8988T (cell line): ENCODE results near the gene AP3M1.
A peak's percentile ranks its signal among the peaks of the same experiment; 100 is the strongest.
"Not testable (repeated sequence)": the region's sequence is repeated elsewhere in the genome, so short reads cannot be mapped to it uniquely, and the experiment has no call there.

ENCODE experiments used
- DNase-seq: peaks from one replicate; pipeline ENCODE4 v3.0.0; 2011

AP3M1 gene

GRCh38 chr10:74163319-74164068, 12.9 kb upstream of the AP3M1 start:
- no peak for DNase-seq

- no peak for DNase-seq
Observed at GRCh38 chr10:74160013-74160412, 9.4 kb upstream of the AP3M1 start.

- DNase-seq = no peak
Observed at GRCh38 chr10:74156919-74157289, 6.3 kb upstream of the AP3M1 start.

GRCh38 chr10:74153676-74154075, 3.0 kb upstream of the AP3M1 start:
- DNase-seq = no peak

GRCh38 chr10:74153123-74153522, 2.5 kb upstream of the AP3M1 start:
- no peak for DNase-seq

DNA sequence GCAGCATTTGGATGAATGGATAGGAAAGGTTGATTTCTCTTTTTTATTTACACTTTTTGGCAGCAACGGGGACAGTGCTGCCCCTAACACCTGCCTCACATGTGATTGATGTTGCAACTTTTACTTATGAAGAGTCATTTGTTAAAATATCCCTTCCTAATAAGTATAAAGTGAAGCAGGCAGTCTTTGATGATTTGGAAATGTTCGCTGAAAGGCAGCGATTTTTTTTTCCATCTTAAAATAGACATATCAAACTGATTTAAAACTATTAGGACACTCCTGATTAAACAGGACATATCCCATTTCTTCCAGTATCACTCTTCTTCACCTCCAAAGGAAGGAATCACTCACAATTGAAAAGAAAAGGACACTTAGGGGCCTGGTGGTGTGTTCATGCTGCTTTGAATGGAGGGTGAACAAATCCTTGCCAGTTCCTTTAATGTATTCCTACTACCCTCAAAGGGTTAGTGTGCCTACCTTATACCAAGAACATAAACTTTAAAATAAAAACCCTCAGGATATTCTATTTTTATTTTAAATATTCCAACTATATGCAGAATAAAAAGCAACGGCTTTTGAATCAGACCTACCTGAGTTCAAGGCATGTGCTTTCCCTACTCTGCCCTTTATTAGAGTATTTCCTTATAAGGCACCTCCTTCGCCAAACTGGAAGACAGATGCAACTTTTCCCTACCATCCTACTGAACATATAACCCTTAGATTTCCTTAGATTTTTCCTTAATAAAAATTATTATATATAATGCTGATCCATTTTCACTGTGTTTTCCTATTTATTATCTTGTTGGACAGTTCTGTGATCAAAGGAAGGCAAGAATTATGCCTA, 1.5 kb upstream of the AP3M1 start:
- no peak for DNase-seq

GRCh38 chr10:74150990-74151878, 606 bp upstream of the AP3M1 start, which contains the start of gene ADK:
Gene ADK (plus strand): TSS chr10:74151221. CDS start chr10:74151279, 58 bp downstream.
- peak; percentile 66 for DNase-seq

- DNase-seq = not testable (repeated sequence)
Observed at GRCh38 chr10:74146980-74147379, 3.6 kb downstream of the AP3M1 start.

DNA sequence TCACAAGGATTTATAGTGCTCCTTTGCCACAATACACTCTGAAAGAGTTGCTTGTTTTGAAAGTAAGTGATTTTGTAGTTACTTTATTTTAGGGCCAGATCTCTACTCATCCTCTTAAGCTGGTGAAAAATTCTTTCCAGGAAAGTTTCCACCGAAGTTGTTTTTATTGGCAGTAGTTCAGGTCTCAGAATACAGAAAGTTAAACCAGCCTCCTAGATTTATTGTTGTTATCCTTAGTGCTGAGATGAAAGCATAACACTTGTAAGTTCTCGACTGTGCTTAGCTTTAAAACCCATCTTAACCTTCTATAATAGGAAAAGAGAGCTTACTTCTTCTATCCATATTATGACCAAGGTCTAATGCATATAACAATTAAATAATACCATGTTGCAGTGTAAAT, 5.5 kb downstream of the AP3M1 start:
- no peak for DNase-seq

- no peak for DNase-seq
Observed at GRCh38 chr10:74140553-74140952, 10.1 kb downstream of the AP3M1 start.

DNA sequence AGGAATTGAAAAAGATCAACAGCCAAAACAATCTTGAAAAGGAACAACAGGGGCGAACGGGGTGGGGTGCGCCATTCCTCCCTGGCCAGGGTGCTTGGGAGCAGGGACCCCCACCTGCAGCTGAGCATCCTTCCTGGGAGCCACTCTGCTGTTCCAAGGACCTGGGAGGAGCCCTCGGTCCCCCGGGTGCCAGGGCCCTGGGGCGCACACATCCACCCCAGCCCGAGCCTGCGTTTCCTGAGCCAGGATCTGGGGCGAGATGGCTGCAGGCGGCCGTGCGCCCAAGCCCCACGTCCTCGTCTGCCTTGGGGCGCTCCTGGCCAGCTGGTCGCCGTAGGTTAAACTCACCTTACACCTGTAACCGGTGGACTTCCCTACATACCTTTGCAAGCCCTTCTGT, 10.6 kb downstream of the AP3M1 start:
- DNase-seq = no peak

DNA sequence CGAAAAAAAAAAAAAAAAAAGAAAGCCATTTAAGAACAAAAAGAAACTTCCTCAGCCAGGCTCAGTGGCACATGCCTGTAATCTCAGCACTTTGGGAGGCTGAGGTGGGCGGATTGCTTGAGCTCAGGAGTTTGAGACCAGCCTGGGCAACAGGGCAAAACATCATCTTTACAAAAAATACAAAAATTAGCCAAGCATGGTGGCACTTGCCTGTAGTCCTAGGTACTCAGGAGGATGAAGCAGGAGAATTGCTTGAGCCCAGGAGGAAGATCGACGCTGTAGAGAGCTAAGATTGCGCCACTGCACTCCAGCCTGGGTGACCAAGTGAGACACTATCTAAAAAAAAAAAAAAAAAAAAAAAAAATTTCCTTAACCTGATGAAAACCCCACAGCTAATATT, 12.0 kb downstream of the AP3M1 start:
- DNase-seq = not testable (repeated sequence)

DNA sequence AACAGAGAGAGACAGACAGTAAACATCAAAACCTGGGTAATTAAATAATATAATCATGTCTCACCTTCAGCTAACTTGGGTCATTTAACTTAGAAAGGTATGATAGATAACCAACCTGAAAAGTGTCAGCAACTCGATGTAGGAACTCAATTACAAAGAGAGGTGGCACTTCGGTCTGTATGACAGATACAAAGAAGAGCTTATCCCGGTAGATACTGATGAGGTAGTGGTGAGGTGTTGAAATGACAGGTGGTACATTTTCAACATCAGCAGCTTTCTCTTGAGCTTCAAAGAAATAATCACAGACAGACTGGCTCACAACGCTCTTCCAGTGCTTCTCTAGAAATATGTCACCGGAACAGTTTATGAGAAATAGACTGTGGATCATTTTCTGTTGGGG, 12.6 kb downstream of the AP3M1 start:
- no peak for DNase-seq

DNA sequence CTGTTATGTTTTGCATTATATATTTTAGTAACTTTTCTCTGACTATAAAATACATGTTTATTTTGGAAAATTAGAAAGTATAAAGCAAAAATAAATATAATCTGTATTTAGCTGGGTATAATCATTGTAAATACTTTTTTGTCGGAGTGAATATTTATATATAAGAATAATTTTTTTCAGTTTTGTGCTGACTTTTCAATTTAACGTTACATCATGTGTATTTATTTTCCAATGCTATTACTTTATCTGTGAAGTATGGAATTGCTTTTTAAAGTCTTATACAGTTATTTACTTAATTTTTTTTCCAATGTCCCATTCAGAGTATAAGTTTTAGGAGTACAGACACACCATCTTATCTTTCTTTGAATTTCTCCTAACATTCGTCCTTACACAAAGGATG, 15.2 kb downstream of the AP3M1 start:
- no peak for DNase-seq

DNA sequence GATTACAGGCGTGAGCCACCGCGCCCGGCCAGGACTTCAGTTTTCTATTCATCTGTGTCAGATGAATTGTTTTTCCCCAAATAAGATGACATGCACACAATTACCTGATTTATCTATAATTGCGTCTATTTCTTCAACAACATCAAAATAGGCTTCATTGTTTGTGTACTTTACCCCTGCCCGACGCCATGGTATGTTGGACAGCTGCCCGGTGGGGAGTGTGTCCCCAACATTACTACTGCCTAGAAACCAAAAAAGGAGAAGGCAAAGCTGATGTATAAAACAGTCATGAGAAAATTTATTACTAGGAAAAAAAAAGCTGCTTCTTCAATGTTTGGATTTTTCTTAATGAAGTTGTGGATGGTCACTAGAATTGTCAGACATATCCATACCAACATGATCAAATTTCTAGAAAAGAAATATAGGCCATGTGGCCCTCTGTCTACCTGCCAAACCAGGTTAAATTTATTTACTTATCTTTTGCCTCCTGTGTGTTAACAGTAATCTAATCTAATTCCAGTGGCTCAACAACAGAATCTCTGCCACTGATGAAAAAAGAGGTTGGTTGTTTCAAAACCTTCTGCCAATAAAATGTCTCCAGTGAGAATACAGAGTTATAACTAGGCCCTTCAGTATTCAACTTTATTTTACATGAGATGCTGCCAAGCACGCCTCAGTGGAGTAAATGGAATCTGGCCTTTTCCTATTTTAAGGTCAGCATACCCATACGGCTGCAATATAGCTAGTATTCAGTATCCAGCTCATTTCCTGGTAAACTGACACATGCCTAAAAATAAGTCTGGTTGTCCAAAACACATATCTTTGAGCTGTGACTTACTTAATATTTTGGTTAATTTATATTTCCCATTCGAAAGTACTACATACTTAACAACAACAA, 16.5 kb downstream of the AP3M1 start:
- DNase-seq = no peak

- DNase-seq = no peak
Observed at GRCh38 chr10:74123081-74123480, 27.5 kb downstream of the AP3M1 start.

GRCh38 chr10:74122060-74122459, 28.6 kb downstream of the AP3M1 start:
- DNase-seq = no peak

DNA sequence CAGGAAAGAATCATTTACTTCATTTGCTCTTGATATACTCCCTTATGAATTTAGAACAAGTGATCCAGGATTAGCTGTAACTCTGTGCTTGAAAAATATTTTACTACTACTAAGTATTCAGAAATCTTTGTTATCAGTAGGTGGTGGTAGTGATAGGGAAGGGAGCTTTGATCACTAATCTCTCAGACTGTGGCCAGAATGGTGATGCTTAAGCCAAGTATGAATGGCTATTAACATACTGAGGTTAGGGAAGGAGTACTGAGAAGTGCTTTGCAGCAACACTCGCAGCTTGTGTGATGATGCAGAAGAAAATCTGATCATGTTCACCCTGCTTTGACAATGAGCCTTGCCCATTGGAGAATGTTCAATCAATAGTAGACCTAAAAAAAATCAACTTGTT, 29.3 kb downstream of the AP3M1 start:
- DNase-seq = no peak

DNA sequence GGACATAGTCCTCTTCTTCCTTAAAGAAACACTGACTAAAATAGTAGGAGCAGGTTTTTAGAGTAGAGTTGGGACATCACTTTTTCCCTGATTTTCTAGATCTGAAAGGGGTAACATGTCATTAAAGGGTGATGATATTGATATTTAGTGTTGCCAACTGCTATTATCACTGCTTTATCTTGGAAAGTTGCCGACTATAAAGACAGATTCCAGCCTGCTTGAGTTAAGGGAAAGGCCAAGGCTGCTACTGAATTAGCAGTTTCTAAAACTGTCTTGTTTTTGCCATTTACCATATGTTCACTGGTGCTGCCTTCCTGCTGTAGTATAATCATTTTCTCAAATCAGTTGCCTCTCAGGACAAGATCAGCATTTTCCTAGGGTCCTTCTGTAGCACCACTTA, 29.7 kb downstream of the AP3M1 start:
- DNase-seq = no peak

DNA sequence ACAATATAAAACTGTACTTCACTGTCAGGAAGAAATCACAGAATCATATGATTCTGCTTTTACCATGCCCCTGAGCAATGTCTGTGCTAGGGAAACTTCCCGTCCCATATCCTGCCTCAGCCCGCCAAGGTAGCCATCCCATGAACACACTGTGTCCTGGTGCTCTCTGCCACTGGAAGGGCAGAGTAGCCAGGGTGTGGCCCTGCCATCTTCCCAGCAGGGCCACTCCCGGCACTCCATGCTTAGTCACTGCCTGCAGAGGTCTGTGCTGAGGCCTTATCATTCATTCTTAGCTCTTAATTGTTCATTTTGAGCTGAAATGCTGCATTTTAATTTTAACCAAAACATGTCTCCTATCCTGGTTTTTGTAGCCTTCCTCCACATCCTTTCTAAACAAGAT, 31.8 kb downstream of the AP3M1 start:
- DNase-seq = no peak

DNA sequence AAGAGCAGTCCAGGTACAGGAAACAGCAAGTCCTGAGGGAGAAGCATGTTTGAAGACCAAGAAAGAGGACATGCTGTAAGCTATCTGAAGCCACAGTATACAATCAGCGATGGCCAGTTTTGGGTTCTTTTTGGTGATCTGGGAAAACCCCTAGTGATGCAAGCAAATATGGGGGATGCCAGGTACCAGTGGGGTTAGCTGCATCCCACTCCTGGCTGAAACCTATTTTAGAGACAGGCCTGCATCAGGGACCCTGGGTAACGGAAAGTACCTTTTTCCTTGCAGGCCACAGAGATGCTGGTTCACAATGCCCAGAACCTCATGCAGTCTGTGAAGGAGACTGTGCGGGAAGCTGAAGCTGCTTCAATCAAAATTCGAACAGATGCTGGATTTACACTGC, 32.9 kb downstream of the AP3M1 start:
- no peak for DNase-seq

- no peak for DNase-seq
Observed at GRCh38 chr10:74114041-74114448, 36.6 kb downstream of the AP3M1 start.
